Motor neuron (in vitro differentiated cells): Measurements from ENCODE around the gene SPRING1. TPM values are rescaled to one million over a fixed set of nuclear protein-coding genes. Genes with fewer than 3 reads are reported as not detected.

Experiments used
- ATAC-seq, 8 experiments: fragments of 200-7000 bp; cut with Tn5 transposase; replicated peaks in 6 of 8; 2 replicates each; pipeline ENCODE4 v1.8.0; 2021; ENCODE audit warnings: mild to moderate bottlenecking in 8 of 8, moderate library complexity in 8 of 8
- H3K27ac ChIP-seq, 2 donors: fragments of 250-450 bp; sonication (Bioruptor Pico); 2 replicates each; pipeline ENCODE4 v1.9.0; 2021; ENCODE audit warnings: antibody characterized with exemption in 2 of 2, mild to moderate bottlenecking in 2 of 2, moderate library complexity in 1 of 2
- H3K4me1 ChIP-seq, 2 donors: fragments of 250-450 bp; sonication (Bioruptor Pico); replicated peaks in 1 of 2; 2 replicates each; pipeline ENCODE4 v1.6.1; 2021; ENCODE audit warnings: antibody characterized with exemption in 2 of 2, mild to moderate bottlenecking in 2 of 2, moderate library complexity in 1 of 2
- H3K4me3 ChIP-seq, 5 donors: fragments of 250-450 bp; sonication (Bioruptor Pico); 2 replicates each; pipeline ENCODE4 v1.9.0; 2021; ENCODE audit warnings: antibody characterized with exemption in 5 of 5, mild to moderate bottlenecking in 5 of 5, moderate library complexity in 4 of 5
- WGBS, 10 experiments: fragments of 450-650 bp; shearing (Covaris generic); methylation state at CpG; one replicate each; pipeline ENCODE4 v1.0.0; 2022; 5-methylcytosine and 5-hydroxymethylcytosine counted together
- in situ Hi-C, 9 experiments: fragments of 400-800 bp; cut with MboI; loops; one replicate each; pipeline ENCODE4 v1.15.0; 2021; ENCODE audit warnings: low sequenced_read_pairs in 9 of 9, low pct_unique_long_range_greater_than_20kb in 2 of 9; ENCODE audit not compliant: unreplicated experiment in 9 of 9
- total RNA-seq, 8 experiments: library from RNA; unstranded; fragments of 300-600 nt; gene quantifications; 2 replicates each; pipeline versions ENCODE4 v1.2.3 to v1.2.4, GENCODE V29; 2022

Gene SPRING1
- total RNA-seq, 8 experiments from 2014 or later: 11.7 to 43.7 (median 23.9) TPM

DNA sequence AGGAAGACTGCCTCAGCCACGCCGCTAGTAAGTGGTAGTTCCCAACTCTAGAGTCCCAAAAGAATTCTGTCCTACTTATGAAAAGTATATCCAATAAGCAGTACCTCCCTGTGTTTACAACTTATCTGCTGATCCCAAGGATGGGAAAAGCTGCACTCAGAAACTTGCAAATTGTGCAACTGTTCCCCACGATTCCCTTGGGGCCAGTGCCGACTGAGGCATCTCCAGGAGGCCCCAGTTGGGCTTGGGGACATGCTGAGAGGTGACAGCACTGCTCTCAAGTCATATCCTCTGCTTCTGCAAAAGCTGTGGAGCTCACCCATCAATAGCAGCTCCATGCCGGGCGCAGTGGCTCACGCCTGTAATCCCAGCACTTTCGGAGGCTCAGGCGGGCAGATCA, 23.7 kb downstream of the SPRING1 start:
- Histone ChIP-seq H3K27ac (no peak overlapping the region), H3K4me3 (no peak overlapping the region), H3K4me1 (peaks cover 45 to 66% of the 10 kb centered on the region in 2 donors)
- ATAC-seq: no peak
- WGBS, 10 experiments: 80 to 100% (median 90%) methylated on average over 2 to 5 of the region's 9 CpGs; no CpG with 5 or more reads in 6 of the 10 experiments
- in situ Hi-C loops: loop anchor here in 5 of 9 experiments (25.0 kb wide), 2 partner anchors 173 to 727 kb away; partner anchors contain the start of gene HRK (in 3 of the 5)

DNA sequence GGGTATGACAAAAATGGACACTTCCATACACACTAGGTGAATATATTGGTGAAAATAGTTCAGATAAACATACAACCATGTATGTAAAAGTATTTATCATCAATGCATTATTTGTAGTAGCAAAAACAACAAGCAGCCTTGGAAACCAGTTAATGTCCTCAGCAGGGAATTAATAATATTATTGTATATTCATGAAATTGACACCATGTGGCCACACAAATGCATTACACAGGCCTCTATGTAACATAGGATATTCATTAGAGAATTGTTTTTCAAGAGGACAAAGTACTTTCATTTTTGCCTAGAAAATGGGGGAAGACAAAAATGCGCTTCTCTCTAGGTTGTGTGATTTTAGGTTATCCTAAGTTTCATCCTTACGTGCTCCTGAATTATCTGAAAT, 24.3 kb downstream of the SPRING1 start:
- Histone ChIP-seq H3K4me1 (peaks cover 45 to 66% of the 10 kb centered on the region in 2 donors), H3K4me3 (no peak overlapping the region), H3K27ac (no peak overlapping the region)
- no peak for ATAC-seq
- 85 to 100% (median 100%) methylated on average over 1 to 2 of the region's 2 CpGs; no CpG with 5 or more reads in 5 of the 10 experiments for WGBS, 10 experiments
- in situ Hi-C loops: loop anchor here in 5 of 9 experiments (25.0 kb wide), 2 partner anchors 174 to 726 kb away; partner anchors contain the start of gene HRK (in 3 of the 5)

DNA sequence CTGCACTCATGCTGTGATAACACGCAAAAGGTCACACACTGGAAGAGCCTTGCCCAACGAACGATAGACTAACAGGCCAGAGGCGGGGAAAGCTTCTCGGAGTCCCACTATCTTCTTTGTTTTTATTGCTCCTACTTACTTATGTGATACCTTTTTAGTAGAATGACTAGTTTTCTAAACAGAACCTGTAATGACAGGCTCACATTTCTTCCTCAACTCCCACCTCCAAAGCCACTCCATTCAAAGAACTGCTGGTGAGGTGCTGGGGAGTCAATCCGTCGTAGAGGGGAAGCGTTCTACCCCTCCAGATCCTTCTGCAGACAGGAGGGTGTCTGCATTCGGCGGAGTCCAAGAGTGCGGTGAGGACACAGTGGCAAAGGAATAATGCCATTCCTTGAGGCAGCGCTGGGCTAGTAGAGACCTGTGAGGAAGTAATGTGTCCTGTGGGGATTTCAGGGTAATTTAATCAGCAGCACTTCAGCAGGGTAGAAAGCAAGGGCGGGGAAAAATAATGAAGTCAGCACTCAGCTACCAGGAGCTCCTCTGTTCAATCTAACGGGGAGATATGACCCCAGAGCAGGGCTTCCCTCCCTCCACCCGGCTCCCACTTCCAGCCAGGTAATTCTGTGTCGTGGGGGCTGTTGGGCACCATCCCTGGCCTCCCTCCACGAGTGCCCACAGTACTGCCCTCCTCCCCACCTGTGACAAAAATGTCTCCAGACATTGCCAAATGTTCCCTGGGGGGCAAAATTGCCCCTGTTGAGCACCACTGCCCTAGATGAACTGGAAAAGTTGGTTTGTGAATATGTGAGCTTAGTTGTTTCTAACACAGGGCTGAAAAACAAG, 25.2 kb downstream of the SPRING1 start:
- Histone ChIP-seq H3K4me3 (no peak overlapping the region), H3K27ac (peak overlapping the region; percentile 3 to 57), H3K4me1 (peaks cover 42 to 62% of the 10 kb centered on the region in 2 donors)
- in situ Hi-C loops: loop anchor here in 5 of 9 experiments (25.0 kb wide), 2 partner anchors 175 to 725 kb away; partner anchors contain the start of gene HRK (in 3 of the 5)
- ATAC-seq: peak in 5 of 8 experiments; percentile 57 to 75 (median 60)
- WGBS, 10 experiments: 53 to 100% (median 78%) methylated on average over 1 to 11 of the region's 17 CpGs; no CpG with 5 or more reads in 4 of the 10 experiments

DNA sequence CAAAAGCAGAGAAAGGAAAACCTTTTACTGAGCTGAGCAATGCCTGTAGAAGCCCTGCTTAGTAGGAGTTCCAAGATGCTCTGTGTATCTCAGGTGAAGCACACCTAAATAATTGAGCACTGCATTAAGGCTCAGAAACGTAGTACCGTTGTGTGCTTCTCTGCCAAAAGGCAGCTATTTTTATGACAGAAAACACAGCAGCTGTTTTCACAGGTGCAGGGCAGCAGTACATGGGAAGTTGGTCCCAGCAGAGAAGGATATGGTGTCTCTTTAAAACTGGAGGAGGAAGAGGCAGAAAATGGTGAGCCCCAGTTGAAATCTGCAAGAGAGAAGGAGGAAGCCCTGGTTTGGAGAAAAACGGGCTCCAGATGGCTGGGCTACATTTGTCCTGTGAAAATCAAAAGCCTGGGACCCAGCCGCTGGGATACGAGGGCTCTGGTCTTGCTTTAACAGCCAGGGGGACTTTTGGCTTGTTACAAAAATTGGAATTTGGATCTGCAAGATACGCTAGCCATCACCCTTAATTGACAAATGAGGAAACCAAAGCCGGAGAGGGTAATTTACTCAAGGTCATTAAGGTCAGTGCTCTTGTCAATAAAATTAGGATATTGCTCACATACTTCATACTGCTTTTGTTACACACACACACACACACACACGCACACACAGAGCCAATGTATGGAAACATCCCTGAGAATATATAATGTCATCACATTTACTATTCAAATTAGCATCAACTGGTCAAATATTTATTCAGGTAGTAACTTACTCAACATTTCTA, 27.3 kb downstream of the SPRING1 start:
- Histone ChIP-seq H3K4me3 (no peak overlapping the region), H3K4me1 (peaks cover 39 to 57% of the 10 kb centered on the region in 2 donors), H3K27ac (peak overlapping the region; percentile 5 to 12)
- 23 to 71% (median 46%) methylated on average over 3 to 7 of the region's 8 CpGs; no CpG with 5 or more reads in 1 of the 10 experiments for WGBS, 10 experiments
- ATAC-seq: no peak
- in situ Hi-C loops: loop anchor here in 5 of 9 experiments (25.0 kb wide), 2 partner anchors 177 to 723 kb away; partner anchors contain the start of gene HRK (in 3 of the 5)

DNA sequence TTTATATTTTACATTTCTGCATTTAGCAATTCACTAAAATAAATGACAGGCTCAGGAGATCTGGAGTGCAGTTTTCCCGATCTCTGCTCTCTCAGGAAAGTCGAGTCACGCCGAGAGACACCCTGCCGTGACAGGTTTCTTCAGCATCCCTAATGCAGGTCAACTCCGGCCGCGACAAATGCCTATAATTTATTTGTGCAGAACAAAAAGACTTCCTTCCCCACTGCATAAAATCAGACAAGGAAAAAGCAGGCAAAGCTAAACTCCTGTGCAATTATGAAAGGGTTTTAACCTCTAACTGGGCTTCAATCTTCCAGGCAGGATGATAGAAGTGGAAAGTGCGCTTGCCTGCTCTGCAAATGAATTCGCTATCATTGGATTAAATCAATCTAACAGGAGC, 28.1 kb downstream of the SPRING1 start:
- 10 to 75% (median 39%) methylated on average over 1 to 10 of the region's 10 CpGs; no CpG with 5 or more reads in 1 of the 10 experiments for WGBS, 10 experiments
- peak in 4 of 8 experiments; percentile 3 to 29 (median 14) for ATAC-seq
- in situ Hi-C loops: loop anchor here in 5 of 9 experiments (10.0 to 25.0 kb wide), 3 partner anchors 175 to 722 kb away; partner anchors contain the start of gene HRK (in 4 of the 5)
- Histone ChIP-seq H3K4me3 (no peak overlapping the region), H3K27ac (peak overlapping the region; percentile 6 to 79), H3K4me1 (peaks cover 39 to 57% of the 10 kb centered on the region in 2 donors)

DNA sequence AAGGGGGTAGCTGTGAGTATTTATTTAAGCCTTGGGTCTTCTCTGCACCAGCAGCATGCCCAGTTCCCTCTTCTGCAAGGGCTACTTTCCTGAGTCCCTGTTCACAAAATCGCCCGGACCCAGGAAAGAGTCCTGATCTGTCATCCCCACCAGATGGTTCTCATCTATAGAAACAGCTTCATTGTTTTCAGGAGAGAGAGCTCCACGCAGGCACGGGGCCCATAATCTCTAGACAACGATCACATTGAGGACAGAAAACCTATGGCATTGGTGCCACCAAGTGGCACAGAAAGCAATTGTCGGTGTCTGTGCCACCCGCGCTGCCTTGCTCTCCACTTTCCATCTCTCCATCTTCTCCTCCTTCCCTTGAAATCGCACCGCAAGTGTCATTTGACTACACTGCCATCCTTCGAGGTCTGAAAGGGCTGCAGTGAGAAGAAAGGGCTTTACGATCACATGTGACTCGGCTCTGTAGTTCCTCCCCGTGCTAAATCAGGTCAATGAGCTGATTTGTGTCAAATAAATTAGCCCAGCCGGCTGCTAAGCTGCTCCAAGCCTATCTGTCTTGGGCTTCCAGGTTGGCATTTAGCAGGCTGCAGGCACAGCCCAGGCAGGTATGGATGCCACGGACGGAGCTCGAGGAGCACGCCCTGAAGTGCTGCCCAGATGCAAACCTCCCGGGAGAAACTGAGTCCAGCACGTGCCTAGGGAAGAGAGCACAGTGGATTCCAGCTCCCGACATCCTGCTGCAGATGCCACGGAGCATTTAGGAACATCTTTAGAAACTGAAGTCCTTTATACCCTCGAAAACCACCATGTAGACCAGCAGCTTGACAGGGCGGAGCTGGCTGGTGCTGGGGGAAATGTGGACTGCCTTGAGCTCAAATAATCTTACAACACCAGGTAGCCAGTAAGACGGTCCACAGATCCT, 28.8 kb downstream of the SPRING1 start:
- H3K27ac ChIP-seq: peak overlapping the region; percentile 53 to 79
- peak; percentile 79 to 98 (median 84) for ATAC-seq
- peak overlapping the region in 4 of 5 donors; percentile 0 to 7 (median 4) for H3K4me3 ChIP-seq
- in situ Hi-C loops: loop anchor here in 5 of 9 experiments (10.0 to 25.0 kb wide), 3 partner anchors 176 to 722 kb away; partner anchors contain the start of gene HRK (in 4 of the 5)
- peaks cover 39 to 57% of the 10 kb centered on the region in 2 donors for H3K4me1 ChIP-seq
- 0 to 46% (median 8%) methylated on average over 2 to 14 of the region's 26 CpGs; no CpG with 5 or more reads in 1 of the 10 experiments for WGBS, 10 experiments

DNA sequence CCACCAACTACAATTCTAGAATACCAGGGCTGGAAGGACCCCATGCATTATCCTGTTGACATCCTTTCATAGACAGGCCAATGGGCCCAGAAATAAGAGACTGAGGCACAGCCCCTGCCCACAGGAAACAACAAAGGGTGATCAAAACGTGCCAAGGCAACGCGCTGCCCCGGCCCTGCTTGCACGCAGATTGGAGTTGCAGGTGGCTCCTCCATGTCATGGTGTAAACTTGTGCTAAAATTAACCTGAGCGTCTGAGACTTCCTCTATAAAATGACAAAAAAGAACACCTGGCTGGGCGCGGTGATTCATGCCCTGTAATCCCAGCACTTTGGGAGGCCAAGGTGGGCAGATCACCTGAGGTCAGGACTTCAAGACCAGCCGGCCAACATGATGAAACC, 30.1 kb downstream of the SPRING1 start:
- in situ Hi-C loops: loop anchor here in 5 of 9 experiments (10.0 to 25.0 kb wide), 3 partner anchors 177 to 720 kb away; partner anchors contain the start of gene HRK (in 4 of the 5)
- H3K27ac ChIP-seq: no peak overlapping the region
- WGBS, 10 experiments: 78 to 100% (median 96%) methylated on average over 1 to 7 of the region's 9 CpGs; no CpG with 5 or more reads in 4 of the 10 experiments
- H3K4me1 ChIP-seq: peaks cover 38 to 46% of the 10 kb centered on the region in 2 donors
- H3K4me3 ChIP-seq: no peak overlapping the region
- no peak for ATAC-seq

DNA sequence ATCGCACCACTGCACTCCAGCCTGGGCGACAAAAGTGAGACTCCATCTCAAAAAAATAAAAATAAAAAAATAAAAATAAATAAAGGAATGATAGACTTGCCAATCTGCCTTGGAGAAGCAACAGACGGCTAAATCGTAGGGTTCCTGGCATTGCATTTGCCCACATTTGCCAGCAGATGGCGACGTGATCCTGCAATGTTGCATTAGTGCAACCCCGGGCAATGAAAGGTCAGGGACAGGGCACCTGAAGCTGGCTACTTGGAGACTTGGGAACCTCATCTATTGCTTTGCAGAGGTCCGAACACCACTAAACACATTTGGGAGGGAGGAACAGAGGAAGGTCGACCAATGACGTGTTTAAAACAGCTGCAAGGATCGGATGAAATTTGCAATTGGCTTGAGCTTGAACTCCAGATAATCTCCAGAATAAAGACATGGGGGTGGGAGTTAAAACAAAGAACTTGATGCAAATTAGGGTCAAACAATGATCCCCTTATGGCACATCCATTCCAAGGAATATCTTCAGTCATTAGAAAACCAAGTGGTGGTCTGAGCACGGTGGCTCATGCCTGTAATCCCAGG, 34.6 kb downstream of the SPRING1 start:
- 0 to 37% (median 20%) methylated on average over 4 to 12 of the region's 12 CpGs; no CpG with 5 or more reads in 1 of the 10 experiments for WGBS, 10 experiments
- in situ Hi-C loops: loop anchor here in 5 of 9 experiments (10.0 to 25.0 kb wide), 3 partner anchors 181 to 716 kb away; partner anchors contain the start of gene HRK (in 4 of the 5)
- Histone ChIP-seq H3K27ac (no peak overlapping the region), H3K4me3 (no peak overlapping the region), H3K4me1 (peaks cover 5 to 6% of the 10 kb centered on the region in 2 donors)
- ATAC-seq: peak; percentile 64 to 84 (median 72)

DNA sequence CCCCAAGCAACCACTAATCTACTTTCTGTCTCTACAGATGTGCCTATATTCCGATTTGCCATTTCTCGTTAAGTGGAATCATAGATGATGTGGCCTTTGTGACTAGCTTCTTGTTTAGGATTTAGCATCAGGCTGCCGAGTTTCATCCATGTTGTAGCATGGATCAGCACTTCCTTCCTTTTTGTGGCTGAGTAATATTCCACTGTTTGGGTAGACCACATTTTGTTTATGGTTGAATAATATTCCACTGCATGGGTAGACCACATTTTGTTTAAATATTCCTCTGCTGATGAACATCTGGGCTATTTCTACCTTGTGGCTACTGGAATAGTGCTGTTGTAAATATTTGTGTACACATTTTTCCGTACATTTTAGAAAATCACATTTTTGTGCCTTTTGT, 36.4 kb downstream of the SPRING1 start:
- in situ Hi-C loops: loop anchor here in 5 of 9 experiments (10.0 to 25.0 kb wide), 3 partner anchors 183 to 714 kb away; partner anchors contain the start of gene HRK (in 4 of the 5)

DNA sequence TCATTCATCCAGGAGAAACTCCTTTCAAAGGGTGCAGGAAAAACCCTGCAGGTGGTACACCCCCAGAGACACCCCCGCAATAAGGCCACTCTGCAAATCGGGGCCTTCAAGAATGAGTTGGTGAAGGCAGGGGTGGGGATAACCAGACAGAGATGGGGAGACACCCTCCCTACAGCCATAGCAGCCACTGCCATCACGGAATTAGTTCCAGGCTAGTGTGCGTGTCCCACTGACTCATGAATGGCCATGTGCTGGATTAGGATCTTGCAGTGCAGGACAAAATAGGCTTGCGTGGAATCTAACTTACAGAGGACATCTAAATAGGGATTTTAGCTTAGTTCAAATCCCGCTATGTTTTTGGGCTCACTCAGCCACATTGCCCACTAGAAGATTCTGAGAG, 37.8 kb downstream of the SPRING1 start:
- Histone ChIP-seq H3K4me3 (no peak overlapping the region), H3K27ac (no peak overlapping the region), H3K4me1 (peaks cover 21 to 26% of the 10 kb centered on the region in 2 donors)
- no peak for ATAC-seq
- WGBS, 10 experiments: 71 to 100% (median 100%) methylated on average over 1 to 4 of the region's 6 CpGs; no CpG with 5 or more reads in 2 of the 10 experiments
- in situ Hi-C loops: loop anchor here in 5 of 9 experiments (10.0 to 25.0 kb wide), 3 partner anchors 185 to 713 kb away; partner anchors contain the start of gene HRK (in 4 of the 5)

More for the DNA sequence above, 36.4 kb downstream of the SPRING1 start:
- ATAC-seq: no peak
- Histone ChIP-seq H3K4me3 (no peak overlapping the region), H3K27ac (no peak overlapping the region), H3K4me1 (peaks cover 20 to 23% of the 10 kb centered on the region in 2 donors)
- WGBS, 10 experiments: 78 to 100% (median 93%) methylated on average over 1 to 4 of the region's 4 CpGs

DNA sequence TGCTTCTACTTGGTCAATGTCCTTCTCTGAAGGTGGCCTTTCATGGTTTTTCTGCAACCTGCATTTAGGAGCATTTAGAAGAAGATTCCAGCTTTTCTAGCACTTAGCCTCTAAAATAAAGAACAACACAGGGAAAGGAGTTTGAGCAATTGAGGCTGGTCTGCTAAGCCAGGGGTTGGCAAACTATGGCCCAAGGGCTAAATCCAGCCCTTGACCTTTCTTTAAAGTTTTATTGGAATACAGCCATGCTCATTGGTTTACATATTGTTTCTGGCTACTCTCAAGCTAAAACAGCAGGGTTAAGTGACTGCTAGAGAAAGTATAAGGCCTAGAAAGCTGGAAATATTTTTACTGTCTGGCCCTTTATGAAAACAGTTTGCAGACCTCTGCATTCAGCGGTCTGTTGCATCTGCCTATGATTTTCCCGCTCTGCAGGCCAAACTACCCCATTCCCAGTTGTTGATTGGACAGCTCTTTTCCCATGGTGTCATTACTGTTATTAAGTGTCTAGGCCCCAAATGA, 39.3 kb downstream of the SPRING1 start:
- in situ Hi-C loops: no loop called here
- Histone ChIP-seq H3K4me1 (peaks cover 32 to 40% of the 10 kb centered on the region in 2 donors), H3K4me3 (no peak overlapping the region), H3K27ac (no peak overlapping the region)
- ATAC-seq: no peak
- WGBS, 10 experiments: 80 to 100% (median 86%) methylated on average over 1 to 2 of the region's 2 CpGs; no CpG with 5 or more reads in 5 of the 10 experiments
